GM12878 (cell line): ENCODE results near the gene TMIGD2. TPM values are rescaled to one million over a fixed set of nuclear protein-coding genes. Genes with fewer than 3 reads are reported as not detected.

Source experiments
- ATAC-seq: fragments of 200-7000 bp; cut with Tn5 transposase; 3 replicates; pipeline ENCODE4 v1.9.1; 2020; ENCODE audit warnings: mild to moderate bottlenecking, moderate library complexity
- BruUV-seq: library from RNA; stranded (reverse); fragments of 400-500 nt; replicated peaks from 2 replicates; lab custom pipeline; 2021; lab: Mats Ljungman, UMichigan
- CTCF ChIA-PET: fragments of 300-600 bp; sonication (Branson Sonifier 250); formaldehyde crosslinking; extraction: SDS; loops from one replicate; lab custom pipeline; 2021; ENCODE audit warnings: inconsistent platforms; lab: Yijun Ruan, JAX
- POLR2A ChIA-PET: fragments of 350-600 bp; formaldehyde crosslinking; extraction: SDS; loops from one replicate; lab custom pipeline; 2021; ENCODE audit warnings: inconsistent platforms; lab: Charles Lee
- RAD21 ChIA-PET: fragments of 300-600 bp; sonication (Branson Sonifier 250); formaldehyde crosslinking; loops from one replicate; lab custom pipeline; 2023; ENCODE audit warnings: antibody characterized with exemption; ENCODE audit not compliant: unreplicated experiment; lab: Charles Lee
- SMC1A ChIA-PET: fragments of 300-600 bp; sonication (Branson Sonifier 250); formaldehyde crosslinking; loops from one replicate; lab custom pipeline; 2023; ENCODE audit not compliant: unreplicated experiment, uncharacterized antibody; lab: Charles Lee
- DNase-seq: peaks from one replicate; pipeline ENCODE4 v3.0.0-alpha.2; 2011; ENCODE audit warnings: low read depth, low spot score
- FAIRE-seq: peaks from 3 replicates; lab custom pipeline; 2011; peaks lifted over from hg19 to GRCh38; lab: Jason Lieb, UNC
- H2AFZ ChIP-seq: 2 replicates; pipeline ENCODE4 v1.6.0; 2011; ENCODE audit warnings: low read depth, low read length, control low read depth; ENCODE audit not compliant: control insufficient read depth
- H3K27ac ChIP-seq: 2 replicates; pipeline ENCODE4 v1.5.1; 2011; ENCODE audit warnings: control low read depth; ENCODE audit not compliant: control insufficient read depth, insufficient read depth
- H3K27me3 ChIP-seq, 2 experiments: replicated peaks in 1 of 2; 2 replicates each; pipeline versions ENCODE4 v1.6.0 to v1.6.1; 2011; ENCODE audit warnings: low read length in 1 of 2; ENCODE audit not compliant: control insufficient read depth in 2 of 2, insufficient read depth in 2 of 2
- H3K36me3 ChIP-seq, 2 experiments: 2 replicates each; pipeline ENCODE4 v1.5.1; 2011; ENCODE audit warnings: low read length in 1 of 2; ENCODE audit not compliant: control insufficient read depth in 2 of 2, insufficient read depth in 2 of 2
- H3K4me1 ChIP-seq: 2 replicates; pipeline ENCODE4 v1.6.1; 2011; ENCODE audit warnings: mild to moderate bottlenecking, low read length, moderate library complexity, mixed read lengths; ENCODE audit not compliant: control insufficient read depth, insufficient read depth
- H3K4me2 ChIP-seq: 2 replicates; pipeline ENCODE4 v1.6.0; 2011; ENCODE audit warnings: control low read depth; ENCODE audit not compliant: control insufficient read depth, insufficient read depth
- H3K4me3 ChIP-seq: fragments of 200-600 bp; sonication (generic); 2 replicates; pipeline ENCODE4 v1.5.1; 2016
- H3K79me2 ChIP-seq: 2 replicates; pipeline ENCODE4 v1.6.0; 2011; ENCODE audit warnings: low read length; ENCODE audit not compliant: control insufficient read depth, insufficient read depth
- H3K9ac ChIP-seq: 2 replicates; pipeline ENCODE4 v1.8.0; 2011; ENCODE audit warnings: low read length, control low read depth, mixed read lengths; ENCODE audit not compliant: control insufficient read depth, insufficient read depth
- H3K9me3 ChIP-seq: replicated peaks from 3 replicates; pipeline ENCODE4 v1.5.1; 2011; ENCODE audit warnings: mild to moderate bottlenecking, low read length; ENCODE audit not compliant: control insufficient read depth, insufficient read depth
- H4K20me1 ChIP-seq: 2 replicates; pipeline ENCODE4 v1.6.0; 2011; ENCODE audit not compliant: control insufficient read depth, insufficient read depth
- ASH2L ChIP-seq: fragments of 300-600, 200-600 bp; sonication (generic); IDR thresholded peaks from 2 replicates; pipeline ENCODE4 v1.6.1; 2017; ENCODE audit warnings: low read depth, mild to moderate bottlenecking, borderline replicate concordance
- BHLHE40 ChIP-seq, 2 experiments: fragments of 450-650 bp in 1 of 2; IDR thresholded peaks; 2 replicates each; pipeline ENCODE4 v1.6.1; 2011 to 2017; ENCODE audit warnings: low read depth in 2 of 2, borderline replicate concordance in 1 of 2, improper control_type of control experiment in 1 of 2, low read length in 1 of 2, mild to moderate bottlenecking in 1 of 2
- CHD2 ChIP-seq: IDR thresholded peaks from 2 replicates; pipeline ENCODE4 v1.6.1; 2011; ENCODE audit warnings: low read depth, low read length, improper control_type of control experiment, borderline replicate concordance
- DPF2 ChIP-seq: fragments of 450-650 bp; IDR thresholded peaks from 2 replicates; pipeline ENCODE4 v1.6.1; 2017; ENCODE audit warnings: mild to moderate bottlenecking
- FOS ChIP-seq: IDR thresholded peaks from 3 replicates; pipeline ENCODE4 v1.6.1; 2011; ENCODE audit warnings: borderline replicate concordance; ENCODE audit not compliant: insufficient read length; ENCODE audit errors: extremely low read depth
- NRF1 ChIP-seq: conservative IDR thresholded peaks from 2 replicates; pipeline ENCODE4 v1.6.1; 2011; ENCODE audit warnings: mild to moderate bottlenecking, low read depth, low read length, improper control_type of control experiment
- PBX3 ChIP-seq: IDR thresholded peaks from 2 replicates; pipeline ENCODE4 v1.6.1; 2011; ENCODE audit warnings: mild to moderate bottlenecking, low read depth, low read length, moderate library complexity; ENCODE audit not compliant: insufficient replicate concordance
- POLR2AphosphoS5 ChIP-seq: IDR thresholded peaks from 2 replicates; pipeline ENCODE4 v1.6.1; 2011; ENCODE audit warnings: mild to moderate bottlenecking, low read length, inconsistent platforms
- REST ChIP-seq: IDR thresholded peaks from 2 replicates; pipeline ENCODE4 v1.6.1; 2012; ENCODE audit warnings: mild to moderate bottlenecking, low read depth, low read length
- SMC3 ChIP-seq: IDR thresholded peaks from 2 replicates; pipeline ENCODE4 v1.6.1; 2011; ENCODE audit warnings: low read length, improper control_type of control experiment, borderline replicate concordance
- SP1 ChIP-seq: IDR thresholded peaks from one replicate; pipeline ENCODE4 v1.6.1; 2011; ENCODE audit warnings: low read depth, low read length
- TARDBP ChIP-seq: IDR thresholded peaks from 2 replicates; pipeline ENCODE4 v1.6.1; 2016; ENCODE audit warnings: borderline replicate concordance
- TCF3 ChIP-seq: IDR thresholded peaks from 2 replicates; pipeline ENCODE4 v1.6.1; 2012; ENCODE audit warnings: low read depth, mild to moderate bottlenecking, low read length, borderline replicate concordance; ENCODE audit not compliant: insufficient read depth
- YBX1 ChIP-seq: fragments of 450-650 bp; IDR thresholded peaks from 2 replicates; pipeline ENCODE4 v1.6.1; 2016; ENCODE audit warnings: antibody characterized with exemption
- ZNF217 ChIP-seq: fragments of 450-650 bp; IDR thresholded peaks from 2 replicates; pipeline ENCODE4 v1.6.1; 2017; ENCODE audit warnings: antibody characterized with exemption, mild to moderate bottlenecking
- ZNF384 ChIP-seq: IDR thresholded peaks from 2 replicates; pipeline ENCODE4 v1.6.1; 2012; ENCODE audit warnings: low read depth, mild to moderate bottlenecking, low read length, improper control_type of control experiment, borderline replicate concordance
- WGBS: methylation state at CpG from one replicate; pipeline ENCODE4 v1.1.6; 2016; ENCODE audit warnings: low lambda C conversion rate; ENCODE audit not compliant: insufficient replicate concordance, insufficient coverage; ENCODE audit errors: missing lambda C conversion rate; 5-methylcytosine and 5-hydroxymethylcytosine counted together
- in situ Hi-C: fragments of 300-500 bp; cut with MboI; formaldehyde crosslinking; loops from 9 replicates; pipeline ENCODE4 v1.14.3; 2018; ENCODE audit warnings: mixed read lengths
- intact Hi-C: fragments of 100-400 bp; cut with micrococcal nuclease; formaldehyde crosslinking; loops from one replicate; pipeline ENCODE4 v1.14.2; 2022; ENCODE audit not compliant: unreplicated experiment
- polyA plus RNA-seq, 11 experiments: library from polyadenylated mRNA; depleted of rRNA in 4 of 11; unstranded in 6 of 11; stranded (reverse) in 5 of 11; fragments of >200 nt; fragmentation: Nextera tagmentation in 4 of 11; fragmentation: Illumina TruSeq in 1 of 11; extraction: Ambion mirVana in 4 of 11; extraction: Trizol in 1 of 11; gene quantifications; 1 replicate in 1 of 11; 2 replicates in 10 of 11; pipeline versions ENCODE4 v1.2.1 to v1.2.3, GENCODE V29; 2011 to 2016; ENCODE audit warnings: inconsistent platforms in 2 of 11, missing spikeins in 2 of 11, low read depth in 1 of 11
- total RNA-seq, 4 experiments: library from RNA; depleted of rRNA in 3 of 4; stranded (reverse); fragments of >200 nt in 3 of 4; fragmentation: Illumina TruSeq in 1 of 4; extraction: Trizol in 1 of 4; gene quantifications; 2 replicates each; pipeline versions ENCODE4 v1.2.1 to v1.2.3, GENCODE V29; 2013 to 2021
- TF ChIP-seq, protein P1 (sequence below): IDR thresholded peaks from 2 replicates; pipeline ENCODE4 v1.6.1; 2012; ENCODE audit warnings: low read depth, low read length, improper control_type of control experiment

TMIGD2 gene
- total and polyA plus RNA-seq, 10 of the 15 experiments (the other 5 are each of a cell fraction or from before 2014, with no cell fraction given): 0.09 to 0.40 (median 0.14) TPM; not detected in 5

- SMC1A ChIA-PET: interaction anchor here (0.5 kb wide), 1 partner anchor 15 kb away, joined by 3 read pairs; the partner anchor contains the start of gene MPND
- Histone ChIP-seq H3K4me1 (peaks cover 8% of the 10 kb centered on the region; the same call in 1 of the 2 replicates), H3K79me2 (no peaks in the 10 kb centered on the region; the same call in 1 of the 2 replicates), H3K4me3 (peak overlapping the region; percentile 75), H3K36me3 (no peaks in the 10 kb centered on the region), H2AFZ (peak overlapping the region; percentile 40), H3K9me3 (no peaks in the 10 kb centered on the region; the same call in 2 of the 3 replicates), H3K27ac (no peak overlapping the region), H4K20me1 (no peaks in the 10 kb centered on the region), H3K27me3 (no peaks in the 10 kb centered on the region), H3K9ac (peak overlapping the region; percentile 55), H3K4me2 (peak overlapping the region; percentile 75; the same call in 1 of the 2 replicates)
- in situ Hi-C loops (no loop called here), intact Hi-C loops (no loop called here)
- ATAC-seq (peak; percentile 92), DNase-seq (peak; percentile 75), FAIRE-seq (peak; percentile 89)
- POLR2A ChIA-PET: interaction anchor here (1.0 kb wide), 2 partner anchors 14 to 74 kb away, joined by 3 to 17 read pairs; partner anchors contain the start of genes CHAF1A and MPND
- RAD21 ChIA-PET: interaction anchor here (0.8 to 1.0 kb wide), 4 partner anchors 10 to 96 kb away, joined by 3 to 12 read pairs (median 4); partner anchors contain the start of genes CHAF1A, MPND and STAP2
- no TSS peak for BruUV-seq
- 6% methylated on average over 32 of the region's 49 CpGs for WGBS
- CTCF ChIA-PET: interaction anchor here (0.7 to 1.2 kb wide), 3 partner anchors 15 to 65 kb away, joined by 3 to 5 read pairs (median 5); partner anchors contain the start of gene MPND
- TF ChIP-seq ZNF217 (no peak), TARDBP (peak; percentile 95; the same call in 1 of the 2 replicates), ASH2L (no peak), SMC3 (no peak), CHD2 (no peak), NRF1 (peak; percentile 60), POLR2AphosphoS5 (peak; percentile 71; the same call in 1 of the 2 replicates), BHLHE40 (IDR thresholded peaks at IDR 0.05; ENCODE audit: borderline replicate concordance in 1 of 2, low read depth in 2 of 2, low read length in 1 of 2) (peak in 1 of 2 experiments; percentile 20; a peak in 1 of 4 replicates), TCF3 (0 out of 2 replicates have a peak, but pooled peaks have one; percentile 16), PBX3 (peak; percentile 86), DPF2 (no peak), FOS (no peak), YBX1 (no peak), REST (no peak), ZNF384 (no peak), SP1 (peak; percentile 99)
- TF ChIP-seq, protein P1, sequence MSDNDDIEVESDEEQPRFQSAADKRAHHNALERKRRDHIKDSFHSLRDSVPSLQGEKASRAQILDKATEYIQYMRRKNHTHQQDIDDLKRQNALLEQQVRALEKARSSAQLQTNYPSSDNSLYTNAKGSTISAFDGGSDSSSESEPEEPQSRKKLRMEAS: peak; percentile 80
These were observed 26.2 kb upstream of the TMIGD2 start for GRCh38 chr19:4328243-4328990.
